HG03354 (cell line): ENCODE measurements around the gene OOSP2.

Source experiments
- ATAC-seq: cut with Tn5 transposase; IDR thresholded peaks from one replicate; pipeline ENCODE4 v1.9.1; 2021; ENCODE audit warnings: mild to moderate bottlenecking; ENCODE audit not compliant: unreplicated experiment, poor library complexity, severe bottlenecking

The OOSP2 gene

GRCh38 chr11:60077216-60077817 lies 37.1 kb downstream of the OOSP2 start:
- ATAC-seq = no peak

- ATAC-seq = no peak
These were observed 37.8 kb downstream of the OOSP2 start for GRCh38 chr11:60077981-60078380.

- ATAC-seq = no peak
These were observed 38.5 kb downstream of the OOSP2 start for GRCh38 chr11:60078745-60079144.

GRCh38 chr11:60080535-60080934 lies 40.3 kb downstream of the OOSP2 start:
- no peak for ATAC-seq

- ATAC-seq = no peak
These were observed 44.5 kb downstream of the OOSP2 start for GRCh38 chr11:60084631-60085273.

- no peak for ATAC-seq
These were observed 45.7 kb downstream of the OOSP2 start for GRCh38 chr11:60085909-60086308.

- no peak for ATAC-seq
These were observed 47.0 kb downstream of the OOSP2 start for GRCh38 chr11:60087239-60087638.

GRCh38 chr11:60088364-60088763 lies 48.2 kb downstream of the OOSP2 start, which contains the start of gene MS4A2:
Gene MS4A2, plus strand, starts transcription at chr11:60088664. Its CDS starts 102 bp downstream, at chr11:60088766.
- no peak for ATAC-seq

GRCh38 chr11:60095477-60096120 lies 55.4 kb downstream of the OOSP2 start:
- no peak for ATAC-seq

- ATAC-seq = no peak
These were observed 57.0 kb downstream of the OOSP2 start for GRCh38 chr11:60097189-60097588.
